Measurements from ENCODE around the gene CD300LD. TPM values are rescaled to one million over a fixed set of nuclear protein-coding genes. Genes with fewer than 3 reads are reported as not detected.
"Not testable (repeated sequence)": the region's sequence is repeated elsewhere in the genome, so short reads cannot be mapped to it uniquely, and the experiment has no call there.

The CD300LD gene
- polyA plus RNA-seq, 3 donors from 2014 or later, result not detected

DNA sequence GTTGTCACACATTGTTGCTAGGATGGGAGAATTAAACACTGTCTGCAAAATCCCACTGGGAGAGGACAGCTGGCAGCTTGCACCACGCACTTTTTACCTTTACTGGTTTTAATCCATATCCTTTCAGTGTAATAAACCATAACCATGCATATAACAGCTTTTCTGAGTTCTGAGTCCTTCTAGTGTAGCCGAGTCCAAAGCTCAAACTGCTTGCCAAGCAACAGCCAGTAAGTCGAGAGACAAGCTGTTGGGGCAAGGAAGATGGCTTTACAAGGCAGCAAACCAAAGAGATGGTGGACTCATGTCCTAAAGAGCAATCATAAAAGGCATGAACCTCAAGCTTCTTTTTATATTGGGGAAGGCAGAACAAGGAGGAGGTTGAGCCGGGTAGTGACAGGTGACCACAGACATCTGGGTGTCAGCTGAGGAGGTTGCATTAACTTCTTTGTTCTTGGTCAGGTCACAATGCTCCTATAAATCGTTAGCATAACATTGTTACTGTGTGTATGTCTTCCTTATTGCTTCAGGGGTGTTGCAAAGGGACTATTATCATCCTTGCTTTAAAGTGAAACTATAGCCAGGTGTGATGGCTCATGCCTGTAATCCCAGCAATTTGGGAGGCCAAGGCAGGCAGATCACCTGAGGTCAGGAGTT lies 17.5 kb downstream of the CD300LD start:
- H3K4me1 Mint-ChIP-seq, result peaks cover 0 to under 1% of the 10 kb centered on the region in 2 donors
- peaks cover 0 to 3% (median 0%) of the 10 kb centered on the region in 3 donors for H3K36me3 Mint-ChIP-seq
- H3K27me3 Mint-ChIP-seq (ENCODE audit: low read depth in 3 of 3), result peaks cover 2 to 16% (median 3%) of the 10 kb centered on the region in 3 donors
- DNase-seq, result no peak
- no peak overlapping the region for H3K4me3 Mint-ChIP-seq
- H3K27ac Mint-ChIP-seq, result no peak overlapping the region
- H3K9me3 Mint-ChIP-seq, result peaks cover 0 to 2% (median 0%) of the 10 kb centered on the region in 6 donors

DNA sequence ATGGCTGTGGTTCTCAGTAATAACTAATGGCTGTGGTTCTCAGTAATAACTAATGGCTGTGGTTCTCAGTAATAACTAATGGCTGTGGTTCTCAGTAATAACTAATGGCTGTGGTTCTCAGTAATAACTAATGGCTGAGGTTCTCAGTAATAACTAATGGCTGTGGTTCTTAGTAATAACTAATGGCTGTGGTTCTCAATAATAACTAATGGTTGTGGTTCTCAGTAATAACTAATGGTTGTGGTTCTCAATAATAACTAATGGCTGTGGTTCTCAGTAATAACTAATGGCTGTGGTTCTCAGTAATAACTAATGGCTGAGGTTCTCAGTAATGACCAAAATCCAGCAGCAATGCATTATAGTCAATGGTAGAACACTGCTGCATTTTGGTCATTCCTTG lies 18.4 kb downstream of the CD300LD start:
- not testable (repeated sequence) for DNase-seq, H3K4me1 Mint-ChIP-seq, H3K36me3 Mint-ChIP-seq, H3K4me3 Mint-ChIP-seq, H3K27ac Mint-ChIP-seq, H3K9me3 Mint-ChIP-seq
- H3K27me3 Mint-ChIP-seq (ENCODE audit: low read depth in 3 of 3), result peaks cover 4 to 16% (median 5%) of the 10 kb centered on the region in 3 donors

DNA sequence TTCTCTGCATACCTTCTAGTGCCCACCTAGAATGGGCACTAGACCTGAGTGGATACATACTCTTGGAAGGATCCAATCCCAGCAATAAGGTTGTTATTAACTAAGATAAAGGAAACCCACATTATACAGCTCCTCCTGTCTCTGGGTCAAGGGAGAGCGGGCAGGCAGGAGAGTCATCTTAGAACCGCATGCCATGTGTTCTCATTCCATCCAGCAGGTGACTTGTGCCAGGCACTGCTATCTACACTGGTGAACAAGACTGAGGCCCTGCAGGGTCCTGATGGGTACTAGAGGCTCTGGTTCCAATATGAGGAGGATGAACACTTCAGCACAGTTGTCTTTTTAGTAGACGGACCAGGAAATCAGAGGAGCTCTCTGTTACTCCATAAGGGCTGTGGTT lies 18.9 kb downstream of the CD300LD start:
- Mint-ChIP-seq H3K27ac (no peak overlapping the region), H3K27me3 (ENCODE audit: low read depth in 3 of 3) (peaks cover 6 to 19% (median 6%) of the 10 kb centered on the region in 3 donors), H3K36me3 (peaks cover 0 to 3% (median 0%) of the 10 kb centered on the region in 3 donors), H3K9me3 (peaks cover 0 to 4% (median 0%) of the 10 kb centered on the region in 6 donors), H3K4me1 (peaks cover 0 to 3% of the 10 kb centered on the region in 2 donors), H3K4me3 (no peak overlapping the region)
- DNase-seq, result no peak

DNA sequence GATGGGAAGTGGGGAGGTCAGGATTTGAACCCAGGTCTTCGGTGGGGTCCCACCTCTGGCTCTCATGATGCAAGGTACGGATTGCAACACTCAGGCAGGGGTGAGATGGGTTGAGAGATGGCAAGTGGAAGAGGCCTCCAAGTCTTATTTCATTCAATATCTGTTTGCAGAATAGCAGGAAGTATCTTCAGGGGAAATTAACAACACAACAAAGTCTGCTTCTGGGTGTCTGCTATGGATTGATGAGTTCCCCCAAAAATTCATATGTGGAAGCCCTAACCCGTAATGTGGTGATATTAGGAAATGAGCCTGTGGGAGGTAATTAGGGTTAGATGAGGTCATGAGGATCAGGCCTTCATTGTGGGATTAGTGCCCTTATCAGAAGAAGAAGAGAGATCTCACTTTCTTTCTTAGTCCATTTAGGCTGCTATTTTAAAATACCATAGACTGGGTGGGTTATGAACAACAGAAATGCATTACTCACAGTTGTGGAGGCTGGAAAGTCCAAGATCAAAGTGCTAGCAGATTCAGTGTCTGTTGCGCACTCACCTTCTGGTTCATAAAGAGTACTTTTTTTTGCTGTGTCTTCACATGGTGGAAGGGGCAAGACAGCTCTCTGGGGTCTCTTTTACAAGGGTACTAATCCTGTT lies 20.3 kb downstream of the CD300LD start:
- Mint-ChIP-seq H3K4me1 (peaks cover 0 to 3% of the 10 kb centered on the region in 2 donors), H3K4me3 (no peak overlapping the region), H3K36me3 (peaks cover 0 to 3% (median 0%) of the 10 kb centered on the region in 3 donors), H3K9me3 (peaks cover 0 to 4% (median 0%) of the 10 kb centered on the region in 6 donors), H3K27me3 (ENCODE audit: low read depth in 3 of 3) (peaks cover 6 to 20% (median 6%) of the 10 kb centered on the region in 3 donors), H3K27ac (peak overlapping the region in 1 of 6 donors; percentile 46)
- DNase-seq, result no peak

DNA sequence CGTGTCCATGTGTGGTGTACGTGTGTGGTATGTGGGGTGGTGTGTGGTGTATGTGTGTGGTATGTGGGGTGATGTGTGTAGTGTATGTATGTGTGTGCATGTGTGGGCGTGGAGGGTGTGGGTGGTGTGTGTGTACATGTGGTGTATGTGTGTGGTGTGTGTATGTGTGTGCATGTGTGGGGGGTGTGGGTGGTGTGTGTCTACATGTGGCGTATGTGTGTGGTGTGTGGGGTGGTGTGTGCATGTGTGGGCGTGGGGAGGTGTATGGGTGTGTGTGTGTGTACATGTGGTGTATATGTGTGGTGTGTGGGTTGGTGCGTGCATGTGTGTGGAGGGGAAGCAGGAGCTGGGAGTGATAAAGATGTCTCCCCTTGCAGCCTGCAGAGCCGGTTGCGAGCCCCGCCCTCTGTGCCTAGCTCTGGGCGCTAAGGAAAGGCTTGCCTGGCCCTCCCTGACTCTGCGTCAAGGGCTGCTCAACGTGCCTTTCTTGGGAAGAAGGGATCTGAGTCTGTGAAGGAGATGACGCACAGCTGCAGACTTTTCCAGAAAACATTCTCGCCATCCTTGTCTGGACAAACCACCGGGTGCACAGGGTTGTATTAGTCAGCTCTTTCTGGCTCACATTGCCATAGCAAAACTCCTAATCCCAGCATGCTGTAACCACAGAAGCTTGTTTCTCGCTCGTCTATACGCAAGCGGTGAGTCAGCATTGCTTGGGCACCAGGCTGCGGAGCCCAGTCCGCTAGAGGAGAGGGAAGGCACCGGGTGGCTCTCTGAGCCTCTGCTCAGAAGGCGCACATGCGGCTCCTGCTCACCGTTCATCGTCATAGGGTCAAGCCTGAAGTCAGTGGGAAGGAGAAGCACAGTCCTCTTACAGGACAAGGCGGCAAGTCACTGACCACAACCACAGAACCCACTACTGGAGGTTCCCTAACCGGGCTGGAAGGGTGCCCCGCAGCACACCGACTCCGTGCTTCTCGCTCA lies 22.8 kb downstream of the CD300LD start:
- H3K9me3 Mint-ChIP-seq, result peaks cover 0 to 4% (median 0%) of the 10 kb centered on the region in 6 donors
- H3K27me3 Mint-ChIP-seq (ENCODE audit: low read depth in 3 of 3), result peaks cover 4 to 17% (median 7%) of the 10 kb centered on the region in 3 donors
- H3K36me3 Mint-ChIP-seq, result no peaks in the 10 kb centered on the region
- H3K27ac Mint-ChIP-seq, result no peak overlapping the region
- no peak overlapping the region for H3K4me3 Mint-ChIP-seq
- H3K4me1 Mint-ChIP-seq, result peaks cover 0 to 3% of the 10 kb centered on the region in 2 donors
- no peak for DNase-seq

DNA sequence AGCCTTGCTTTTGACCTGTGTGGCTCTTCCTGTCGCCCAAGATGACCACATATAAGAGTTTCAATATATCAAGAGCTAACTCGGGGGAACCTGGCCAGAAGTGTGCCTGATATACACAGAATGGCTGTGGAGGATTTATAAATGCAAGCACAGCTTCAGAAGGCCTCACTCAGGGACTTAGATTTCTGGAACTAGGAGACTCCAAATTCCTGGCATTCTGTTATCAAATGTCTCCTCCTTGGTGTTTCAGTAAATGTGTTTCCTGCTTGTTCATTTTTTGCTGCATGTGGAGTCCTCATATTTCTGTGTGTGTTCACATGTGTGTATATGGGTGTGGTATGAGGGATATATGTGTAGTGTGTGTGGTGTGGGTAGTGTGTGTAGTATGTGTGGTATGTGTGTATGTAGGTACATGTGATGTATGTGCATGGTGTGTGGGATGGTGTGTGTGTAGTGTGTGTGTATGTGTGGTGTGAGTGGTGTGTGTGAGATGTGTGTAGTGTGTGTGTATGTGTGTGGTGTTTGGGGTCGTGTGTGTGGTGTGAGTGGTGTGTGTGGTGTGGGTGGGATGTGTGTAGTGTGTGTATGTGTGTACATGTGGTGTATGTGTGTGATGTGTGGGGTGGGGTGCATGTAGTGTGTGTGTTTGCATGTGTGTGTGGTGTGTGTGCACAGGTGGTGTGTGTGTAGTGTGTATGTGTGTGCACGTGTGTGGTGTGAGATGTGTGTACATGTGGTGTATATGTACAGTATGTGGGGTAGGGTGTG lies 23.8 kb downstream of the CD300LD start:
- no peak for DNase-seq
- H3K4me3 Mint-ChIP-seq, result no peak overlapping the region
- H3K9me3 Mint-ChIP-seq, result peaks cover 0 to 4% (median 0%) of the 10 kb centered on the region in 6 donors
- no peaks in the 10 kb centered on the region for H3K36me3 Mint-ChIP-seq
- peaks cover 4 to 17% (median 7%) of the 10 kb centered on the region in 3 donors for H3K27me3 Mint-ChIP-seq (ENCODE audit: low read depth in 3 of 3)
- H3K4me1 Mint-ChIP-seq, result peaks cover 0 to 3% of the 10 kb centered on the region in 2 donors
- no peak overlapping the region for H3K27ac Mint-ChIP-seq

DNA sequence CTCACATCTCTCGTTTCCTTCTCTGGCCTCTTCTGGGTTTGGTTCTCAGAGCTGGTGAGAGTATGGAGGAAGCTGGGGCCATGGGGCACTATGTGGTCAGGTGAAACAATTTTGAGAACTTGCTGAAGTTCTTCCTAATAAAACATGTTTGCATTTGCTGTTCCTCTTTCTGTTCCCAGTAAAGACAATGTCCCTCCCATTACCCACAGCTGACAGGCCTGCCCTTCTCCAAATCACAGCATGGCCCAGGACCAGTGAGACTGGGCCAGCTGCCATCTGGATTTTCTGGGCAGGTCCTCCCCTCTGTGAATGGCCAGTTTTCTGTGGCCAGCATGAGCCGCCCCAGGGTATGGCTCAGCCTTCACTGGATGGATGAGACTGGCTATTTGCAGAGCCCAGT lies 24.7 kb downstream of the CD300LD start, which contains the start of gene CD300H:
TSS of gene CD300H (minus strand) at position 113 of the 400 bp plus-strand sequence.
- H3K27ac Mint-ChIP-seq, result no peak within 1 kb of the TSS
- peaks cover 0 to 4% (median 0%) of the 10 kb centered on the region in 6 donors for H3K9me3 Mint-ChIP-seq
- peaks cover 0 to 3% of the 10 kb centered on the region in 2 donors for H3K4me1 Mint-ChIP-seq
- H3K27me3 Mint-ChIP-seq (ENCODE audit: low read depth in 3 of 3), result peaks cover 4 to 17% (median 7%) of the 10 kb centered on the region in 3 donors
- no peak for DNase-seq
- H3K36me3 Mint-ChIP-seq, result no peaks in the 10 kb centered on the region
- no peak within 1 kb of the TSS for H3K4me3 Mint-ChIP-seq

DNA sequence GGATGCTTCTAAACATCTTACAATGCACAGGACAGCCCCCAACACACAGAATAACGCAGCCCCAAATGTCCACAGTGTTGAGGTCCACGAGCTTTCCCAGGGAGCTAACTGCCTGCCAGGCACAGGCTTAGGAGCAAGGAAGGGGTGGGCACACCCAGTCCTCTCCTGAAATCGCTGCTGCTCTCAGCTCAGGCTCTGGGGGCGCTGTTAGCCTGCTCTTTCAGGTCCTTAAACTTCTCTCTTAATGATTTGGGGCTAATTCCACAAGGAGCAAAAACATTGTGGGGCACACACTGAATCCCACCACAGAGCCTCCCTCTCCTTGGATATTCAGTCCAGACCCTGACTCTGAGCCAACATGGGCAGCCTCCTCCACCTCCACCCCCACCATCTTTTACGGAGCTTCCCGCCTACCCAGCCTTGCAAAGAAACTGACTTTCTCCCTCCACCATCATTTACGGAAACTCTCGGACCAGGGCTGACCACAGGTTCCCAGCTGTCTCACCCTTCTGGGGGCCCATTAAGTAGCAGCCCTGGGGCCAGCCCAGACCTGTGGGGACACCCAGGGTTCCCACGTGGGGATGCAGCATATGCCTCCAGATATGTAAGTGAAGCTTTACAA lies 25.8 kb downstream of the CD300LD start:
- peak in 2 of 3 donors; percentile 11 to 25 for DNase-seq
- peaks cover 4 to 20% (median 7%) of the 10 kb centered on the region in 3 donors for H3K27me3 Mint-ChIP-seq (ENCODE audit: low read depth in 3 of 3)
- no peak overlapping the region for H3K27ac Mint-ChIP-seq
- H3K4me3 Mint-ChIP-seq, result no peak overlapping the region
- no peaks in the 10 kb centered on the region for H3K36me3 Mint-ChIP-seq
- peaks cover 0 to 2% (median 0%) of the 10 kb centered on the region in 6 donors for H3K9me3 Mint-ChIP-seq
- peaks cover 0 to 3% of the 10 kb centered on the region in 2 donors for H3K4me1 Mint-ChIP-seq

DNA sequence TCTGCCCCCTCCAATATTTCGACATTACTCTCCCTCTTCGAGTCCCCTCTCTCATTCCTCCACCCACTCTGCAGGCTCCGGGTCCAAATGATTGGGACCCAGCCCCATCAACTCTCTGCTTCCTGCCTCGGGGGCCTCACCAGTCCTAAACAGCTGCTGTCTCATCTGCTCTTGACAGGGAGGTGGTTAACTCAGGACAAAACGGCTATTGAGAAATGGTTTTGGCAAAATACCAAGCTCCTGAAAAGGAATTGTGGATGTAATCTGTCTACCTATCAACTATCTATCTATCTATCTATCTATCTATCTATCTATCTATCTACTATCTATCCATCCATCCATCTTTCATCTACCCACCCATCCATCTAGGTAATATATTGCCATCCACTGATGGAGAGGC lies 27.0 kb downstream of the CD300LD start:
- peaks cover 0 to 3% of the 10 kb centered on the region in 2 donors for H3K4me1 Mint-ChIP-seq
- peaks cover 0 to 2% (median 0%) of the 10 kb centered on the region in 6 donors for H3K9me3 Mint-ChIP-seq
- DNase-seq, result no peak
- peaks cover 4 to 20% (median 4%) of the 10 kb centered on the region in 3 donors for H3K27me3 Mint-ChIP-seq (ENCODE audit: low read depth in 3 of 3)
- no peak overlapping the region for H3K27ac Mint-ChIP-seq
- no peak overlapping the region for H3K4me3 Mint-ChIP-seq
- H3K36me3 Mint-ChIP-seq, result no peaks in the 10 kb centered on the region

DNA sequence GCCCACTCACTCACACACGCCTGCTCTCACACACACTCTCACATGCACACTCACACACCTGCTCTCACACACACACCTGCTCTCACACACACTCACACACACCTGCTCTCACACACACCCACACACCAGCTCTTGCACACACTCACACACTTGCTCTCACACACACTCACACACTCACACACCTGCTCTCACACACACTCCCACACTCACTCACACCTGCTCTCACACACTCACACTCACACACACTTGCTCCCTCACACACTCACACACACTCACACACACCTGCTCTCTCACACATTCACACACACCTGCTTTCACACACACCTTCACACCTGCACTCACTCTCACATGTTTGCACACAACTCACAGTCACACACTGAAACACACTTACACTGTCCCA lies 28.7 kb downstream of the CD300LD start:
- H3K36me3 Mint-ChIP-seq, result no peaks in the 10 kb centered on the region
- H3K4me1 Mint-ChIP-seq, result no peaks in the 10 kb centered on the region
- no peak for DNase-seq
- H3K4me3 Mint-ChIP-seq, result no peak overlapping the region
- peaks cover 0 to 18% (median 1%) of the 10 kb centered on the region in 3 donors for H3K27me3 Mint-ChIP-seq (ENCODE audit: low read depth in 3 of 3)
- peaks cover 0 to 2% (median 0%) of the 10 kb centered on the region in 6 donors for H3K9me3 Mint-ChIP-seq
- H3K27ac Mint-ChIP-seq, result peak overlapping the region in 1 of 6 donors; percentile 81

DNA sequence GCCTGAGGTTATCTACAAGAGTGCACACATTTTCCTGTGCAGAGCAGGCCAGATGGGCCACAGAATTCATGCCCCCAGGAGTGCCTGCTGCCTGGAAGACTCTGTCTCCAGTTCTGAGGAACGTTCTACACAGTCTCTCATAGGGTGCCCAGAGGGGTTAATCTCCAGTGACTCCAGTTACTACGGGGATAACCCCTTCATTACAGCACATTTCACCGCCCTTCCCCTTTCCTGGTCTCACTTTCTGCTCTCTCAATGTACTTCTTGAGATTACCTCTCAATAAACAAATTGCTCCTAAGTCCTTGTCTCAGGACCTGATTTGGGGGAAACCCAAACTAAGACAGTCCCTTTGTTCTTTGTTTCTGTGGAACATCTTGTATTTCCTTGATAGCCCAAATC lies 30.5 kb downstream of the CD300LD start:
- H3K36me3 Mint-ChIP-seq, result no peaks in the 10 kb centered on the region
- no peak overlapping the region for H3K4me3 Mint-ChIP-seq
- peaks cover 0 to 15% (median 1%) of the 10 kb centered on the region in 3 donors for H3K27me3 Mint-ChIP-seq (ENCODE audit: low read depth in 3 of 3)
- no peaks in the 10 kb centered on the region for H3K4me1 Mint-ChIP-seq
- no peak for DNase-seq
- H3K9me3 Mint-ChIP-seq, result no peaks in the 10 kb centered on the region
- H3K27ac Mint-ChIP-seq, result no peak overlapping the region

DNA sequence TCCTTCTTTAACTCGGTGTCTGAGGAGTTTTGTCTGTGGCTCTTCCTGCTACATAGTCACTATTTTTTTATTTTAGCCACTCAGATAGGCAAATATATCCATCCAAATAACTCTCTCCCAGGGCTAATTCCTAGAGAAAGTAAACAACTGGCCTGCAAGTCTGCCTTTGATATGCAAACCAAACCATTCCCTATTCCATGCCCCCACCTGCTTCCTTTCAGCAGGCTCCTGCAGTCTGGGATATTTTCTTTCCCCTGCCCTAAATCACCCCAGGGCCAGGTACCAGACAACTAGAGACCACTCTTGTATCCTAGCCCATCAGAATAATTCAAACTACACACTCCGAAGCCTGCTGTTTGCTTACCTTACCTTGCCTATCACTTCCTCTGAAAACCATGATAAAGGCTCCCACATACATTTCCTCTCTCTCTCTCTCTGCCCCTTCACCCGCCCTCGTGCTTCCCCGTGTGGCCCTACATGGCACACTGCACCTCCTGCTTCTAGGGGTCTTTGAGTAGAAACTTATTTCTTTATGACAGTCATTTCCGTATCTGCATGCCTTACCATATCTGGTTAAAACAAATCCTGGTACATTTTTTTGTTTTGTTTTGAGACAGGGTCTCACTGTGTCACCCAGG lies 33.1 kb downstream of the CD300LD start:
- no peak for DNase-seq
- no peaks in the 10 kb centered on the region for H3K9me3 Mint-ChIP-seq
- no peak overlapping the region for H3K27ac Mint-ChIP-seq
- H3K36me3 Mint-ChIP-seq, result no peaks in the 10 kb centered on the region
- no peak overlapping the region for H3K4me3 Mint-ChIP-seq
- H3K4me1 Mint-ChIP-seq, result no peaks in the 10 kb centered on the region
- H3K27me3 Mint-ChIP-seq (ENCODE audit: low read depth in 3 of 3), result peaks cover 0 to 14% (median 1%) of the 10 kb centered on the region in 3 donors

Measured in immature natural killer cell (primary cell).